Fibroblast of the conjunctiva (primary cell): ENCODE data around the gene RAPH1.
A peak's percentile ranks its signal among the peaks of the same experiment; 100 is the strongest.
"Not testable (repeated sequence)": the region's sequence is repeated elsewhere in the genome, so short reads cannot be mapped to it uniquely, and the experiment has no call there.

Experiments used
- DNase-seq: peaks from one replicate; pipeline ENCODE4 v3.0.0-alpha.2; 2010; ENCODE audit warnings: low read depth

The RAPH1 gene

GRCh38 chr2:203548887-203549286, 13.8 kb upstream of the RAPH1 start:
- DNase-seq, result no peak

DNA sequence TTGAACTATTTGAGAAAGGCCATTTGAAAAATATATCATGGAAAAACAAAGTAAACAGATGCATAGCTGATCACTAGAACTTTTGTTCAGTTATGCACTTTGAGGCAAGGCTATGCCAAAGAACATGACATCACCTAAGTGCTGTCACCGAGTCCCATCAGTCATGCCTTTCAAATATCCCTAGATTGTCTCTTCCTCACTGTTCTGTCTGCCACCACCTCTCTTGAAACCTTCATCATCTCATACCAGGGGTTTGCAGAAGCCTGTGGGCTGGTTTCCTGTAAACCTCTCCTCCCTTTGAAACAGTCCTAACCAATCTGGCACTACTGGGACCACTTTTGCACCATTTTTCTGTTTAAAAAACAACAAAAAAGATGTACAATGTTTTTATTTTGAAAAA, 12.3 kb upstream of the RAPH1 start:
- no peak for DNase-seq

DNA sequence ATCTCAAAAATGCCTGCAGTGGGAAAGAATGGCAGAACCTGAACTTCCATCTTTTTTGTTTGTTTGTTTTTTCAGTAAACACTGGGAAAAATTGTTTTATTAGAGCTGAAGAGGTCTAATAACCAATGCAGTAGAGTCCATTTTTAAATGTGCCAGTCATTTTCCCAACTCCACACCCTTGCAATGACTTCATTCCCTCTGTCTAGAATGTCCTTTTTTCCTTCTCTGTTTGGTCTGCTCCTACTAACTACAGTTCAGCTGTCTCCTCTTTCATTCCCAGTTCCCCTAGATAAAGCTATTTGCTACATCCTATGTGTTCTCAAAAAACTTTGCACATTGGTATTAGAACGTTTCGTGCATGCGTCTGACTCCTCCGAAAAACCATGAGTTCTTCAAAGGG, 9.3 kb upstream of the RAPH1 start:
- no peak for DNase-seq

GRCh38 chr2:203543898-203544328, 8.8 kb upstream of the RAPH1 start:
- no peak for DNase-seq

DNA sequence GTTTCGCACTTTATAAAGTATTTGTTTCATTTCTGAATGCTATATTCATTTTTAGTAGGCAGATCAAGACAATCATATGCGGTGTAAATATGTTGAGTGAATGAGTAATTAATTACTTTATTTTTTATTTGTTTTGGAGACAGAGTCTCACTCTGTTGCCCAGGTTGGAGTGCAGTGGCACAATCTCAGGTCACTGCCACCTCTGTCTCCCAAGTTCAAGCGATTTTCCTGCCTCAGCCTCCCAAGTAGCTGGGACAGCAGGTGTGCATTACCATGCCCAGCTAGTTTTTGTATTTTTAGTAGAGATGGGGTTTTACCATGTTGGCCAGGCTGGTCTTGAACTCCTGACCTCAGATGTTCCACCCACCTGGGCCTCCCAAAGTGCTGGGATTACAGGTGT, 5.5 kb upstream of the RAPH1 start:
- not testable (repeated sequence) for DNase-seq

DNA sequence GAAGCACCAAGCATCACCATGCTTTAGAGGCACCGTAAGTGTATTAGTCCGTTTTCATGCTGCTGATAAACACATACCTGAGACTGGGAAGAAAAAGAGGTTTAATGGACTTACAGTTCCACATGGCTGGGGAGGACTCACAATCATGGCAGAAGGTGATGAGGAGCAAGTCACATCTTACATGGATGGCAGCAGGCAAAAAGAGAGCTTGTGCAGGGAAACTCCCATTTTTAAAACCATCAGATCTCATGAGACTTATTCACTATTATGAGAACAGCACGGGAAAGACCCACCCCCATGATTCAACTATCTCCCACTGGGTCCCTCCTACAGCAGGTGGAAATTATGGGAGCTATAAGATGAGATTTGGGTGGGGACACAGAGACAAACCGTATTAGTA, 3.1 kb upstream of the RAPH1 start:
- not testable (repeated sequence) for DNase-seq

GRCh38 chr2:203536586-203536951, 1.5 kb upstream of the RAPH1 start:
- DNase-seq, result not testable (repeated sequence)

GRCh38 chr2:203535784-203536585, 884 bp upstream of the RAPH1 start:
- DNase-seq, result no peak

GRCh38 chr2:203534621-203535077, 452 bp downstream of the RAPH1 start:
- DNase-seq, result no peak

- DNase-seq, result peak; percentile 50
Measured at GRCh38 chr2:203533676-203534591, 1.2 kb downstream of the RAPH1 start.

DNA sequence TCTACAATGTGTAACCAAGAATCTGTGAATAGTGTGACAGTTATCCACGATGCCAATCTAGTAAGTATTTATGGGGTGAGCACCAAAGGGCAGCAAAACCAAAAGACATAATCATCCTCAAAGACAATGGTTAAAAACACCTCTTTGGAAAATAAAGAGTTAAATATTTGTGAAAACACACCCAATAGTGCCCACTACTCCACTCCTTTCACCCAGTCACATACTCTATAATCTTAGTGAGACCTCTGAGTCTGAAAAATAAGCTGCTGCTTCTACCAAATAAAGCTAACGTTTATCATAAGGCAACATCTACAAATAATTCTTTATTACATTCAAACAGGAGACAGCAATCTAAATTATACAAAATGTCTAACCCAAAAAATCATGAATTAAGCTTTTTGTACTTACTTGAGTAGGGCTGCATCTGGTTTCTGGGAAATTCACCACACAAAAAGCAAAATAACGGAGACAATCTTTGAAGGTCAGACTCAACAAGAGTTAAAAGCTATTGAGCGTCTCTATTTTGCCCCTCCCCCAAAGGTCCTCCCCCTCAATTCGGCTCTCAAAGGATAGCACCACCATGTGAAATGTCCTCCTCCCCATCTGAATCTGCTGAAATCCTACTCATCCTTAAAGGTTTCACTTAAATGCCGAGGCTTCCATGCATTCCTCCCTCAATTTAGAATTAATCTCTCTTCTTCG, 2.0 kb downstream of the RAPH1 start:
- DNase-seq, result peak; percentile 34

- DNase-seq, result no peak
Measured at GRCh38 chr2:203527719-203528118, 7.4 kb downstream of the RAPH1 start.

GRCh38 chr2:203513268-203513667, 21.8 kb downstream of the RAPH1 start:
- not testable (repeated sequence) for DNase-seq

DNA sequence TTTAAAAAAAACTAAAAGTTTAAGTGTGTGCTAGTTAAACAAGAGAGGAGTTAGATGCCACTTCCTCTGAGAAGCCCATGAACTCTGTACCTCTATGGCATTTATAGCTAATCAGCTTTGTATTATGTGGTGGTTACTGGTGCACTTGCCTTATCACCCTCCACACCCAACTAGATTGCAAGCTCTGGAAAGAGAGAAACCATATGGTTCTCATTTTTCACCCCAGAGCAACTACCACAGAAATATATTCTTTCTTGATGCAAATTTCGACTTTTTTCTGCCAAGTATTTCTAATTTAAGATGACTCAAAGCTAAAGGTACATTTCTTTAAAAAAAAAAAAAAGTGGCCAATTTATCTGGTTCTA, 24.2 kb downstream of the RAPH1 start:
- peak; percentile 24 for DNase-seq

GRCh38 chr2:203510256-203510940, 24.7 kb downstream of the RAPH1 start:
- no peak for DNase-seq

DNA sequence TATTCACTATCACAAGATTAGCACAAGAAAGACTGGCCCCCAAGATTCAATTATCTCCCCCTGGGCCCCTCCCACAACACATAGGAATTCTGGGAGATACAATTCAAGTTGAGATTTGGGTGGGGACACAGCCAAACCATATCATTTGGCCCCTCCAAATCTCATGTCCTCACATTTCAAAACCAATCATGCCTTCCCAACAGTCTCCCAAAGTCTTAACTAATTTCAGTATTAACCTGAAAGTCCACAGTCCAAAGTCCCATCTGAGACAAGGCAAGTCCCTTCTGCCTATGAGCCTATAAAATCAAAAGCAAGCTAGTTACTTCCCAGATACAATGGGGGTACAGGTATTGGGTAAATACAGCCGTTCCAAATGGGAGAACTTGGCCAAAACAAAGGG, 31.6 kb downstream of the RAPH1 start:
- not testable (repeated sequence) for DNase-seq

DNA sequence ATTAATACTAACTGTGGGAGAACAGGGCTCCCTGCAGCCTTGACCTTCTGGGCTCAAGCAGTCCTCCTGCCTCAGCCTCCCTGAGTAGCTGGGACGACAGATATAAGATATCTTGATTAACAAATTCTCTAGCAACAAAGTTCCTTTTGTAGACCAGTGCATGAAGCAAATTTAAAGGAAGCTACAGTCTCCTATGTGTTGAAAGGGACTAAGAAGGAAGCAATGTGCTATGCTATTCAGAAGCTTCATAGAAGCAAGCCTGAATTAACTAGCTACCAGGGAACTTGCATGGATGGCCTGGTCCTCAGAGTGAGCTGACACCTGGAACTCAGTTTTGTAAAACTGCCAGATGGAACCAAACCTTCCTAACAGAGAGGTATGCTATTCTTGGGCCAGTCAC, 33.2 kb downstream of the RAPH1 start:
- DNase-seq, result no peak

DNA sequence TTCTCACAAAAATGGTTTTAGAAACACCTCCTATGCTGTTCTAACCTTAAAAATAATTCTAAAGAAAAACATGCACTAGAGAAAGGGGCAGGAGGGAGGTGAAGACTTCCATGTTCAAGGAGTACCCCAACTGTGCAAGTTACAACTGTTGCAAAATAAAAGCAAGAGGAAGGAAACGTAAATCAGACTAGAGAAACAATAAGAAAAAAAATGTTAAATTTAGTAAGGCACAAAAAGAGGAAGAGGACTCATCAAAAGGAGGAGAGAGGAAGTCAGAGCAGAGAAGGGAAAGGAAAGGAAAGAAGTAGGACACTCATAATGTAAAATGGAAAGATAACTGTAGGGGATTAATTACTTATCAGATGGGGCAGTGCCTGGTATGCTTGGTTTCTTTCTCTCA, 34.1 kb downstream of the RAPH1 start:
- DNase-seq, result no peak

- no peak for DNase-seq
Measured at GRCh38 chr2:203500297-203500696, 34.8 kb downstream of the RAPH1 start.

DNA sequence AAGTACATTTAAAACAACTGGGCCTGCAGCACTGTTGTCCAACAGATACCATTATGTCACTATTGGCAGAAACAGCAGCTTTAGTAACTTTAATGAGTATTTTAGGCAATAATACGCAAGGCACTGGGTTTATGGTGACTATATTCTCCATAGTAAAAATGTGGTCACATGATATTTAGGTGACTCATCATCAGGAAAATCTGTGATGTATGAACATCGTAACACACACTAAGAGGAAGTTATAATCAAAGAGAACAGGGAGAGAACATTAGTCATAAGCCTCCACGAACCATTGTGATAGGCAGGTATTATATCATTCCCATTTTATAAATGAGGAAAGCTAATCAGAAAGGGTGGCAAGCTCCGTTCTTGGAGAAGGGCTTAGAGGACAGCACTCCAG, 36.9 kb downstream of the RAPH1 start:
- DNase-seq, result peak; percentile 53

GRCh38 chr2:203492965-203493364, 42.1 kb downstream of the RAPH1 start:
- DNase-seq, result no peak

GRCh38 chr2:203490391-203490790, 44.7 kb downstream of the RAPH1 start:
- DNase-seq, result no peak
